ENCODE measurements around the gene FOXA3. TPM values are rescaled to one million over a fixed set of nuclear protein-coding genes. Genes with fewer than 3 reads are reported as not detected.

The FOXA3 gene
- total RNA-seq, 1 donor: not detected

DNA sequence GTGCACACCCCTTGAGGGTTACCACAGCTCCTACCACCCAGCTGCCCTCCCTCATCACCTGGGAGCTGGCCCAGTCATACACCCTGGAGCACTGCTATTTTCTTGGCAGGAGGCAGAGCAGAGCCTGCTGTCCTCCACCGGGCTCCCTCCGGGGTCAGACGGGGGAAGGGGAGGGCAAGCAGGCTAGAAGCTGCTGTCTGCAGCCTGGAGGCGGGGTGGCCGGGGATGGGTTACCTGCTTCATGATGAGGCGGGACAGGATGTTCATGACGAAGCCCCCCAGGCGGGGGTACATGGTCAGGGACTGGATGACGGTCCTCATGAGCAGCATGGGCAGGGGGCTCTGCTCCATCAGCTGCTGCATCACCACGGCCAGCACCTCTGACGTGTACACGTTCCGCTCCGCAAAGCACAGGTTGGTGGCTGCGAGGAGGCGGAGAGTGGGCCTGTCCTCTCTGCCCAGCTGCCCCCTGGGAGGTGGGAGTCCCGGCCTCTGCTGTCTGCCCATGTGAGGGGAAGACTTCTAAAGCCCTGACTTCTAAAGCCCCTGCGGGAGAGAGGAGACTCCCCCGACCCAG lies 46.3 kb upstream of the FOXA3 start:
- no peak for DNase-seq (ENCODE audit: low read depth)
- TF ChIP-seq, protein P1, sequence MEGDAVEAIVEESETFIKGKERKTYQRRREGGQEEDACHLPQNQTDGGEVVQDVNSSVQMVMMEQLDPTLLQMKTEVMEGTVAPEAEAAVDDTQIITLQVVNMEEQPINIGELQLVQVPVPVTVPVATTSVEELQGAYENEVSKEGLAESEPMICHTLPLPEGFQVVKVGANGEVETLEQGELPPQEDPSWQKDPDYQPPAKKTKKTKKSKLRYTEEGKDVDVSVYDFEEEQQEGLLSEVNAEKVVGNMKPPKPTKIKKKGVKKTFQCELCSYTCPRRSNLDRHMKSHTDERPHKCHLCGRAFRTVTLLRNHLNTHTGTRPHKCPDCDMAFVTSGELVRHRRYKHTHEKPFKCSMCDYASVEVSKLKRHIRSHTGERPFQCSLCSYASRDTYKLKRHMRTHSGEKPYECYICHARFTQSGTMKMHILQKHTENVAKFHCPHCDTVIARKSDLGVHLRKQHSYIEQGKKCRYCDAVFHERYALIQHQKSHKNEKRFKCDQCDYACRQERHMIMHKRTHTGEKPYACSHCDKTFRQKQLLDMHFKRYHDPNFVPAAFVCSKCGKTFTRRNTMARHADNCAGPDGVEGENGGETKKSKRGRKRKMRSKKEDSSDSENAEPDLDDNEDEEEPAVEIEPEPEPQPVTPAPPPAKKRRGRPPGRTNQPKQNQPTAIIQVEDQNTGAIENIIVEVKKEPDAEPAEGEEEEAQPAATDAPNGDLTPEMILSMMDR (IDR thresholded peaks at IDR 0.05; ENCODE audit: insufficient read depth, low read depth, low read length): no peak

GRCh38 chr19:45819769-45820168 lies 44.4 kb upstream of the FOXA3 start:
- DNase-seq (ENCODE audit: low read depth): no peak
- no peak overlapping the region for H3K4me3 ChIP-seq (ENCODE audit: low read depth, low read length)
- TF ChIP-seq, protein P1 (IDR thresholded peaks at IDR 0.05; ENCODE audit: insufficient read depth, low read depth, low read length): no peak

More for the DNA sequence above, 46.3 kb upstream of the FOXA3 start:
- no peak overlapping the region for H3K4me3 ChIP-seq (ENCODE audit: low read depth, low read length)

DNA sequence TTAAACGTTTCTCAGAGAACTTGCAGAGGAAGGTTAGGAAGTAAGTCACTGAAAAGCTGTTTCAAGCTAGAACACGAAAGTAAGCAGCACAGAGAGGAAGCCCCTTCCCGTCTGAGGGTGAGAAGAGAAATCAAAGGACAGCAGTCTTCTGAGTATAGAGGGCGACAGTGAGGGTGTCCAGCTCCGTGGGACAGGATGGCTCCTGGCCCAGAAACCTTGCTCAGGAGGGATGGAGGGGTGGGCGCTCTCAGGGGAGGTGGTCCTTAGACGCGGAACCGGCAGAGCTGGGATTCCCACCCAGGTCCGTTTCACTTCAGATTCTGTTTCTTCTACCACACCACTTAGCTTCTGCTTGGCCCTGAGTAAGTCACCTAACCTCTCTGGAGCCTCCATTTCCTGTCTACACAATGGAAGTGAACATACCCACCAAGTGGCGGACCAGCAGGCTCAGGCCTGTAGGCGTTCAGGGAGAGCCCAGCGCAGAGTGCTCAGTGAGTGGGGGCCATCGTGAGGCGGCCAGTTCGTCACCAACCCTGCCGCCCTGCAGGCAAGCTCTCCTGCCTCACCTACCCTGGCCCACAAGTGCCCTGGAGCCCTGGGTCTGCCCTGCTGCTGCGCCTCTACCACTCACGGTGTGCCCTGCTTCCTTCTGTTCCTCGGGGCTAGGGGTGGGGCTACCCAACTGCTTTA lies 43.6 kb upstream of the FOXA3 start:
- H3K4me3 ChIP-seq (ENCODE audit: low read depth, low read length): no peak overlapping the region
- no peak for DNase-seq (ENCODE audit: low read depth)
- TF ChIP-seq, protein P1 (IDR thresholded peaks at IDR 0.05; ENCODE audit: insufficient read depth, low read depth, low read length): no peak

- no peak for DNase-seq (ENCODE audit: low read depth)
- H3K4me3 ChIP-seq (ENCODE audit: low read depth, low read length): no peak overlapping the region
- TF ChIP-seq, protein P1 (IDR thresholded peaks at IDR 0.05; ENCODE audit: insufficient read depth, low read depth, low read length): no peak
These were observed 43.0 kb upstream of the FOXA3 start for GRCh38 chr19:45821103-45821521.

GRCh38 chr19:45821570-45821969 lies 42.6 kb upstream of the FOXA3 start:
- DNase-seq (ENCODE audit: low read depth): no peak
- no peak overlapping the region for H3K4me3 ChIP-seq (ENCODE audit: low read depth, low read length)
- TF ChIP-seq, protein P1 (IDR thresholded peaks at IDR 0.05; ENCODE audit: insufficient read depth, low read depth, low read length): no peak

DNA sequence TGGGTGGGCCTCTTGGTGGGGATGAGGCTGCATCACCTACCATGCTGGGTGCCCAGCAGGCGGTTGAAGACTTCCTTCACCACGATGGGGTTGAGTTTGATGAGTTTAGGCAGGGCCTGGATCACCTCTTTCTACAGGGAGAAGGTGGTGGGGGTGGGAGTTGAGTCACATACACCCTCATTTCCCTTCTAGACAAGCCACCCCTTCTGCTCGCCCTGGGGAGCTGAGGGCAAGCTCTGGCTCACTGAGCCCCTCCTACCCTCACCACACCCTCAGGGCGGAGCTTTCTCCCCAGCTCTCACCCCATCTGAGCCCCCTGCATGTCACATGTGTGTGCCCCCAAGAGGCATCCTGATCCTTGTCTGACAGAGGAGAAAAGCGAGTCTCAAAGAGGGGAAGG lies 41.4 kb upstream of the FOXA3 start:
- no peak for DNase-seq (ENCODE audit: low read depth)
- no peak overlapping the region for H3K4me3 ChIP-seq (ENCODE audit: low read depth, low read length)
- TF ChIP-seq, protein P1 (IDR thresholded peaks at IDR 0.05; ENCODE audit: insufficient read depth, low read depth, low read length): no peak
